Measurements from ENCODE around the gene RIPOR2.
A peak's percentile ranks its signal among the peaks of the same experiment; 100 is the strongest.
"Not testable (repeated sequence)": the region's sequence is repeated elsewhere in the genome, so short reads cannot be mapped to it uniquely, and the experiment has no call there.

RIPOR2 gene

DNA sequence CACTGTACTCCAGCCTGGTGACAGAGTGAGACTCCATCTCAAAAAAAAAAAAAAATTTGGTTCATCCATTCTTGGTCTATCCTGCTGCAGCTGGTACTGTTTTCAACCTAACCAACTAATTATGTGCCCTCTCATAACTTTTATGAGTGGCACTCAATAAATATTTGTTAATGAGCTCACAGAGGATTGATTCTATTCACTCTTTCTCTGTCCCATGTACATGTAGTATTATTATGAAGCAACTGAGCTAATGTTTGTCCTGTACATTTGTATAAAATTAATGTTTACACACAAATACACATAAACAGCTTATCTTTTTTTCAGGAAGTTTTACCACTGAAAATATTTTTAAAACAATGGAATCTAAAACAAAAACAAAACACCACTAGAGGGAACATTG lies 10.1 kb downstream of the RIPOR2 start:
- DNase-seq = no peak

DNA sequence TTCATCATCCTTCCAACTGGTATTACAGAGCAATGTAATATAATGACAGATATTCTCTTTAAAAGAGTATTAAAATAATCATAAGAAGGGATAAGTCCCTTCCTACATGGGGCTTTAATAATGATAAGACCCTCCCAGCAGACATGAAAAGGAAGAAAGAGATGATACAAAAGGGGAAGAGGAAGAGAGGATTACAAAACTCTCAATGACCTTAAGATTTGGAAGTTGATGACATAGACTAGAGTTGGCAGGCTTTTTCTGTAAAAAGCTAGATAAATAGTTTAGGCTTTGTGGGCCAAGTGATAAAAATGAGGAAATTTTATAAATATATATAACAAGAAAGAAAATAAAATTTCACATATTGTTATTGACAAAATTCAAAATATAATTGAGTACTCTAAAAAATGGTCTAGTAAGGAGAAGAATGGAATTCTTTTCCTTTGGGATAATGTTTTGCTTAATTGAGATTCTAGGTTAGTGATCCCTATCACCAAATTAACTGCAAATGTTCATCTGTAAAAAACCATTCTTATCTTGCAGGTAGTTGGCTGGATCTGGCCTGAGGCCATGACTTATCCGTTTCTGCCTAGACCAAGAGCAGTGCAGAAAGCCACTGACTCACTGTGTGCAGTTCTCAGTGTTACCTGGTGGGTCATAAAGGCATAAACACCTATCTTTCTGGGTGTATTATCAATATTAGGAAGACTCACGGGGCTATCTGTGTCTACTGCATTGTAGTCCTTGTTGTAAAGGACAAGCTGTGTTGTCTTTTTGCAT lies 11.0 kb downstream of the RIPOR2 start:
- DNase-seq = no peak

DNA sequence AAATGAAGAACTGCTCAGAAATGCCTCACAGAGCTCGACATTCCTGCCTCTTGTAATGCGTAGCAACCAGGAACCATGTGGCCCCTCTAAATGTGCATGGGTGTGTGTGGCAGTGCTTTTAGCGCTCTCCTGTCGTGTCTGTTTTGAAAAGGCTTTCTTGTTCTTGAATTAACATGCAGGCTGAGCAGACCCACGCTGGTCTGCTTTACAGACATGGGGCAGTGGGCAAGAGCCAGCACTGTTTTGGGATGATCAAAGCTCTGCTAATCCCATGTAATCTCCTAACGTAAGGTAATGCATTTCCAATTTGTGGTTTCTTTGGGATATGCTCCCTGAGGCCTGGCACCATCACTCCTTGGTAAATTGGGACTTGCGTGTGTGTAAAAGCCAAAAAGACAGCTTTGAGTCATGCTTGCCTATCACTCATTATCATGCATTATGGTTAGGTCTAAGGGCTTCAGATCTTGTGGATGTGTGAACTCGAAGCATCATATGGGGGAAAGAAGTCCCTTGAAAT lies 11.8 kb downstream of the RIPOR2 start:
- no peak for DNase-seq

DNA sequence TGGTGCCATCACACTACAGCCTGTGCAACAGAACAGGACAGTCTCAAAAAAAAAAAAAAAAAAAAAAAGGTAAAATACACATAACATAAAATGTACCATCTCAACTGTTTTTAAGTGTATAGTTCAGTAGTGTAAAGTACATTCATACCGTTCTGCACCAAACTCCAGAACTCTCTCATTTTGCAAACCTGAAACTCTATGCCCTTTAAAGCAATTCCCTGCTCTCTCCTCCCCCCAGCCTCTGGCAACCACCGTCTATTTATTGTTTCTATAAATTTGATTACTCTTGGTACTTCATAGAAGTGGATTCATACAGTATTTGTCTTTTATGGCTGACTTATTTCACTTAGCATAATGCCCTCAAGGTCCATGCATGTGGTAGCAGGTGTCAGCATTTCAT lies 12.9 kb downstream of the RIPOR2 start:
- no peak for DNase-seq

DNA sequence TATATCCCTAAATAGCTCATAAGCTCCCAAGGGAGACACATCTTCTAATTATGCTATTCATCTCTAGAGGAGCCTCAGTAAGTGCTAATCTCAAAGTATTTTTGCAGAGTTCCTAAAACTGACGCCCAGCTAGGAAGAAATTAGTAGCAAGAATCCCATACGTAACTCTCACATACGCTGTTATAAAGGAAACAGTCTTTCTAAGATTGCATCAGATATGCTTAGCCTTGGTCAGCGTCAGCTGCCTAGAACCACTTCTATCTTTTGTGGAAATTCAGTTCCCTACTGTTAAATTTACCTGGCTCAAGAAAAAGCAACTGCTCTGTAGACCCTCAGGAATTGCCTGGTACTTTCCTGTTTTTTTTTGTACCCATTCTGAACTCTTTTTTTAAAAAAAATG lies 13.6 kb downstream of the RIPOR2 start:
- no peak for DNase-seq

DNA sequence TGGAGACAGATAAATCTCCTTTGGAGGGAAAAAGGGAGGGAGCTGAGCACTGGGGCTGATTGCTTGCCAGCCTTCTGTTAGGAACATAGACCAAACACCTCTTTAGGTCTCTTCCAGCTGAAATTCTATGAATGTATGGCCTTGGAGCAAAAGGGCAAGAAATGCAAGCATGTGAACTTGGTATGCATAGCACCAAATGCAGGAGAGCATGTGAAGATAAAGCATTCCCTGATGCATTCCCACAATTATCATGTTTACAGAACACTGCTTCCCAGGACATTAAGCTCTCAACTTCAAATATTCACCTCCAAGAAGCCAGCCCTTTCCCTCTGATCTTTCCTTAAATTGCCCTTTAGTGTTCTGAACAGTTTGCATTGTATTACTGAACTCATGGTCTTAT lies 15.6 kb downstream of the RIPOR2 start:
- no peak for DNase-seq

DNA sequence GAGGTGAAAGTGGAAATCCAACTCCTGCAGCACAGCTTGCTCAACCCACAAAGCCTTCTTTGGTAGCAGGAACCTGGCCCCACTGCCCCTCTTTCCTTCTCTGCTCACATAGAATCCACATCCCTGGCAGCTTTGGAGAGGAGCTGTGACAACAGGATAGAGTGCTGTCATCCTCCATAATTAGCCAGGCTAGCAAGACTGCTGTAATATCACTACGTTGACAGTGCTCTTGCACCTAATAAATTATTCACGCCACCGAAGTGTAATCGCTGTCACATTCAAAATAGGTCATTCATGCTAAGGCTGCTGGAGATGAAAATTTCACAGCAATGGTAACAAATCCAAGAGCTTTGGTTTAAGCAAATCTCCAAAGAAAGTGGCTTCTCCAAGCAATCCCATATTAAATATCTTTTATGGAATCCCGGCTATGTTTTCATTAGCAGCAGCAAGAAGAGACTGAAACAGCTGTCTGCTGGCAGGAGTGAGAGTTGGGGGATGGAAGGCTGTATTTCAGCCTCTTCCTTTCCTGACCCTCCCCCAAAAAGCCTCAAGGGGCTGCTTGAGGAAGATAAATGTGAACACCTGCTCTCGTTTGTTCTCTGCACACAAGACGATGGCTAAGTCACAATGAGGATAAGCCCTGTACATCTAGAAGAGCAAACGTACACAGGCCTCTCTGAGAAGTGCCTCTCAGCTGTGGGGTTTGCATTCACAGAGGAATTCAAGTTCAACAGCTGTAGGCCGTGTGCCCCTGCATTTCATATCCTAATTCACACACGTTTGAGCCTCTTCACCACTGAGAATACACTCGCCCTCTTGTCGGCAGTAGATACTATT lies 16.5 kb downstream of the RIPOR2 start:
- no peak for DNase-seq

DNA sequence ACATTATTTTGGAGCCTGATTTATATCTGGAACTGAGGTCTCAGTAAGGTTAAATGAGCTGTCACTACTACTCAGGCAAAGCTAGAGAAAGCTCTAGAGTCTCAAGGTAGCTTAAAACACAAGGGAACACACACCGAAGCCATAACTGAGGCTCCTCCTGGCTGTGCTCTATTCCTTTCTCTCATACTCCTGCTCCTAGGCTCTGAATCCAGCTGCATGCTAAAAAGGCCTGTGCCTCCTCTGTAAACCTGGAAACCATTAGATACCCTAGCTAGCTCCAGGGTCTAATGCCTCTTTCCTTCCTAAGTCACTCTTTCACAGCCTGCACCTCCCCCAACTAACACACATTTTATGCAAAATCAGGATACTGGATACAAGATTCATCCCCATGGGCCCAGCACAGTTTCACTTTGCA lies 17.1 kb downstream of the RIPOR2 start:
- no peak for DNase-seq

DNA sequence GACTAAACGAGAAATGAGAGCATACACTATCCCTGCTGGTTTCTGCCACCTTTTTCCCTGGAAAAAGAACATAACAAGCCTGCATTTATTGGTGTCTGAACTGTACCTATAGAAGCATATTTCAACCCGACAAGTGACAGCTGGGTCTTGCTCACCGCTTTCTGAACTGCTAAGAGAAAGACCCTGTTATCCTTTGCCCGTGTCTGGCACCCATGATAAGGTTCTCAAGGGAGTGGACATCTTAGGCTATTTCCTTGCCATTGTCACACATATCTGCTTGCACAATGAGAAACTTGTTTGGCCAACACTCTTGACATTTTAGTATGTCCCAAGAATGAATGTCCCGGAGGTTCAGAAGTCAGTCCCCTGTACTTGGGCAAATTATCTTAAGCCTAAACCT lies 19.3 kb downstream of the RIPOR2 start:
- DNase-seq = no peak

DNA sequence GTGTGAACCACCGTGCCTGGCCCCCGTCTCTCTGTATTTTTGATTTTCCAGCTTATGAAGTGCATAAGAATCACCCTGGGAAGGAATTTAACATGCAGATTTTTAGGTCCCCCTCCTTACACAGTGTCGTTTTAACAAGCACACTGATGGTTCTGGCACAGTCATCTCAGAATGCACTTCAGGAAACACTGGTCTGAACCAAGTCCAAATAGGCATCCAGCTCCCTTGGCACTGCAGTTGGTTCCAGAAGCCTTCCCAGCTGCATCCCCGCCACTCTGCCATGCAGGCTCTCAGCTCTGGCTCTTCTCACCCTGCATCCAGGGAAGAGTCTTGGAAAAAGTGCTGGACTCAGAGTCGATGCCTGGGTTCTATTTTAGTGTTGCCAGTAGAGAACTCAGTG lies 20.1 kb downstream of the RIPOR2 start:
- DNase-seq = no peak

DNA sequence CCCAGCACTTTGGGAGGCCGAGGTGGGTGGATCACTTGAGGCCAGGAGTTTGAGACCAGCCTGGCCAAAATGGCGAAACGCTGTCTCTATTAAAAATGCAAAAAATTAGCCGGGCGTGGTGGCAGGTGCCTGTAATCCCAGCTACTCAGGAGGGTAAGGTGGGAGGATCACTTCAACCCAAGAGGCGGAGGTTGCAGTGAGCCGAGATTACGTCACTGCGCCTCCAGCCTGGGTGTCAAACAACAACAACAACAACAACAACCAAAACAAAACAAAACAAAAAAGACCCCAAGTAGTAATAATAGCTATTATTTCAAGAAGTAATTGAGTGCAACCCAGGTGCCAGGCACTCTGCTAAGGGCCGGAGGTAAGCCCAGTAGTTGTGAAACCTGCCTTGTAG lies 21.7 kb downstream of the RIPOR2 start:
- not testable (repeated sequence) for DNase-seq

DNA sequence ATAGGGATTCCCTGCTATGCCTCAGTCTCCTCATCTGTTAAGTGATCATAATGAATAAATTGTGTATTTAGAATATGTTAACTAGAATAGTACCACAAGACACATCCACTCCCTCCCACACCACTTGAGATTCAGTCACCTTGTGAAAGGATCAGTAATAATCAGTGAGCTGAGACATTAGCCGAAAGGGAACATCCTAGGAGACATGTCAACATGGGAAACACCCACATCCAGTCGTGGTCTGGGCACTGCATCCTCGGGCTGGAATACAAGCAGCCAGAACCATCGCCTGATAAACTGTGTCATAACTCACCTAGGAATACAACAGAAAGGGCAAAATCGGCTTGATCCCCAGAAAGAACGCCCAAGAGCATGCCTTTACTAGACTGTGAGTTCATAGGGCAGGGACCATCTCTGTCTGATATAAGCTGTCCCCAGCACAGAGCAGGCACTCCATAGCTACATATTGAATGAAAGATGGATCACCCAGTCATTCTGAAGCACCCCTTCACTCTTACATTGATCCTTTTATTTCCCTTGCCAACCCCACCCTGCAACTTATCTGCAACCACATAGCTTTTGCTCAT lies 23.9 kb downstream of the RIPOR2 start:
- no peak for DNase-seq

DNA sequence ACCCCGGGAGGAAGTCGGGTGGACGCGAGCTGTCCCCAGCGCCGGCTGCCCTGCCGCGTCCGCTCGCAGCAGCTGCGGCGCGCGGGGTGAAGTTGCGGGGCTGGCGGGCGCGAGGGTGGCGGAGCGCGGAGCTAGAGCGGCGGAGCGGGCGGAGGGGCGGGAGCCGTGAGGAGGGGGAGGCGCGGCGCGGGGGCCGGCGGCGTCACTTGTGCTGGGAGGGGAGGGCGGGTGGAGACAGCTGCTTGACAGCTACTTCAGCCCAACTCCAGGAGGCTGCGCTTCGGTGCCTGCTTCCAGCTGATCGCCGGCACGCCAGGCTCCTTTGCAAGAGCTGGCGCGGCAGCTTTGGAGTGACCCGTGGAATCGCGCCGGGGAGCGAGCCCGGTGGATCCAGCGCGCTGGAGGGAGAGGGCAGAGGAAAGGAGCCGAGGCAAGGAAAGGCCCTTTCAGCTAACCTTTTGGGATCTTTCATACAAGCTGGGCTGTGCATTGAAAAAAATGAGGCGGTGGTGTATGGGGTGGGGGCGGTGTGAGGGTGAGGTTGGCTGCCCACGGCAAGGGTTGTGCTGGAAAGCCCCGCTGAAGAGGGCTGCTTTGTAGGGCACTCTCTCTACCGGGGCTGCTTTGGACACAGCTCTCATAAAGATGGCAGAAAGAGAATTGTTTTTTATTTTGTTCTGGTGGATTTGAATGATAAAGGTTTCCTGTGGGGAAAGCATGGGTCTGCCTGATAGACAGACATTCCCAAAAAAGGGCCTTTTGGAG lies 24.6 kb downstream of the RIPOR2 start:
- DNase-seq = peak; percentile 21

DNA sequence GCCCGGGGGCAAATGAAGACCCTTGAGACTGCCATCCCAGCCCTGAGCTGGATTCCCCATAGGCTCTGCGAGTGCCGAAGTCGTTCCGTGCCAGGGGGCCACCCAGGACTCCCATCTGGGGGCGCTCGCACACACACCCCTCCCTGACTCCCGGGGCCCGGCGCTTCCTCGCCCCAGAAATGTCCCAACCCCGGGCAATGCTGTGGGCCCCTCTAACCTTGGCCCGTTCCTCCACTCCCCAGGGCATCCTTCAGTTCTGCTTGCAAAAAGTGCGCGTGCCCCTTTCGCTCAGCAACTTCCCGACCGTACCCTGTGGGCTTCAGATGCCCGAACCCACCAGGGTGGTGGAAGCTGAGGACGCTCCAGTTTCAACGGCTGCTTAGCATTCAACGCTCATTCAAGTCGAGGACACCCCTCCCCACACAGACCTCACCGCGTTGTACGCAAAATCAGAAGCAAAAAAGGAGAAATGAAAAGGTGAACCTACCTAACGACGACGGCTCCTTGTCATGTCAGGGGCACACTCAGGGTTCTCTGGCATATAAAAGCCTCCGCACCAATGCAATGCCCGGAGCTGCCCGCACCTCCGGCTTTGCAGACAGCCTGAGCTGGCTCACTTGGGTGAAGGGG lies 25.3 kb downstream of the RIPOR2 start:
- DNase-seq = no peak

DNA sequence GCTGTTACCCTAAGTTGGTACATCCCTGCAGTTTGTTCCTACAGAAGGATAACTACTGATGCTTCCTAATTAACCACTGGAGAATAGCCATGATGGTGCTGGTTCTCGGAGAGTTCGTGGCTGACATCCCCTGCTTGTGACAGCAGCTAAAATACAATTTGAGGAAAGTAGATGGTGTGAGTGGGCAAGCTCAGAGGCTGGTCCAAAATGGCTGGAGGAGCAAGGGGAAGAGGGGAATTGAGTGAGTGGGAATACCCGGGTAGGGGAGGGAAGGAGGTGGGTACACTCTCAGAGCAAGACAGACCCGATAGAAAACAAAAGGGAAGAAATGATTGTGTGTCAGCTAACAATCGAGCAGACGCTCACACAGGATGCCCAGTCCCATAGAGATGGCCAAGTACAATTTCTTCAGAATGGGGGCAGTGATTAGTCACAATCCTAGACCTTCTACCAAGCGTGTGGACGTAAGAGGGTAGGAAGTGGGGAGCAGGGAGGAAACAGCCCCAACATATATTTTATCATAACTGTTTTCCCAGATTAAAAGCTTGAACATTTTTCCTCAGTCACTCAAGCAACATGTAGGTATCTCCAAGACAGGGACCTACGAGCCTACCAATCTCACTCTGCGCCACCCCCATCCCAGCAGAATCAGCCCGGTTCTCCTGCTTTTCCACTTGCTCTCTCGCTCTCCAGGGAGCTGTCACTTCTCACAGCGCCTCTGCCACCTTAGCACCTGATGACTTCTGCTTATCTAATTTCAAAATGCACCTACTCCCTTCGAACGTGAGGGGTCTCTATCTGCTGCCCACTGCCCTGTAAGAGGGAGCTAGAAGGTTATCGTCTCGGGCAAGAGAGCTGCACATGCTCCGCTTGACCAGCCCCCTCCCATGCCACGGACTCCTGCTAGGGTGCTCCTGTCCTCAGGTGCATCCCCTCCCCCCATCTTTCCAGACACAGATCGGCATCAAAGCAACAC lies 26.2 kb downstream of the RIPOR2 start:
- DNase-seq = no peak

DNA sequence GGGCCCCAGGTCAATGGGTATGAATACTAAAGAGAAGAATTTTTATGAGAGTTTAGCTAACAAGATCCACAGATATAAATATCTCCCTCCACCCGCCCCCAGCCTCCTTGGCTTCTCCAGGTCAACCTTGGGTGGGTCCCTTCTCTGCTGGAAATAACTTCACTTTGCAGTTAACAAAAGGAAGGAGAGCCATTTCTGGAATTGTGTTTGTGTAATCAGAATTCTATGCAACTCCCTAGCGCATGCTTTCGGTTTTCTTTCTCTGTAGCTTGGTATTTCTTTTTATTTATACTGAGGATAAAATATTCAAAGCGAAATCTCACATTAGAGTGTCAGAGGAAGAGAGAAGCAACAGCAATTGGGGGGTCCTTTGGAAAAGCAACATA lies 27.1 kb downstream of the RIPOR2 start:
- no peak for DNase-seq

DNA sequence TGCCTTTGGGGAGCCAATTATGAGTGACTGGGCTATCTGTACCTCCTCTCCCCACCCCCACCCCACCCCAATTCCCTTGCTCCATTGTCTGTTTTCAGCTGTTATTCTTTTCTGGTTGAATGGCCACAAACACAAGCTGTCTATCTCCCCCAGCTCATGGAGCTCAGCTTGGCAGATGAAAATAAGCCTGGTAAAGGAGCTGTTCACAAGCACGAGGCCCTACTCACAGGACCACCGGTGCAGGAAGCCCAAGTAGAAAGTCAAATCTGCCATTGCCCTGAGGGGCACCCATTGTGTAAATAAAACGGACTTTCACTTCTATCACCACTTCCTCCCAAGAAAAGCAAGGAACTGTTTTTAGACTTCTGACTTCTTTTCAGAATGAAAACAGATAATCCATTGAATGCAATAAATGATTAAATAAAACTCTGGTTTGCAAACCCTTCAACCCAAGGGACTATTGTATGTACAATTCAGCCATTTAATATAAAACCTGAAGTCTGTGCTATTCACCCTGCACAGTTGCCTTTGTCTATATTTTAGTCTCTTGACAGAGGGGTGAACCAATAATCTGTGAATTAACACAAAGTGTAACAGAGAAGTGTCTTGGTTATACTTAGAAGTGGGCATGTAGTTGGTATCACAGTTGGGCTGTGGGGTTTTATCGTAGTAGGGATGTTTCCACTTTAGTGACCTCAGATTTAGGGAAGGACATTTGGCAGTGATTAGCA lies 27.7 kb downstream of the RIPOR2 start:
- no peak for DNase-seq

DNA sequence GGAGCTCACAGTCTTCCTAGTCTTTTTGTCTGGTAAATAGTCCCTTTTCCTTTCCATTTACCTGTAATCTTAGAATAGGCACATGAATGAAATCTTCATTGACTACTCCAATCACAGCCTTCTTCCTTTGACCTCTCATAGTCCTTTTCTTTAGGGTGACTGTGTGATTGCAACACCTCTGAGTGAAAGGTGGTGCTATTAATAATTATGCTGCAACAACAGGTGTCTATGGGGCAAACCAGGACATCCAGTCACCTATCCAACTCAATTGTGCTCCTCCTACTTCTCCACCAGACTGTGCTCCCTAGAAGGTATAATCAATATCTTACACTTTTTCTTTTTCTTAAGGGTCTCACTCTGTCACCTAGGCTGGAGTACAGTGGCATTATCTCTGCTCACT lies 29.4 kb downstream of the RIPOR2 start:
- DNase-seq = no peak

DNA sequence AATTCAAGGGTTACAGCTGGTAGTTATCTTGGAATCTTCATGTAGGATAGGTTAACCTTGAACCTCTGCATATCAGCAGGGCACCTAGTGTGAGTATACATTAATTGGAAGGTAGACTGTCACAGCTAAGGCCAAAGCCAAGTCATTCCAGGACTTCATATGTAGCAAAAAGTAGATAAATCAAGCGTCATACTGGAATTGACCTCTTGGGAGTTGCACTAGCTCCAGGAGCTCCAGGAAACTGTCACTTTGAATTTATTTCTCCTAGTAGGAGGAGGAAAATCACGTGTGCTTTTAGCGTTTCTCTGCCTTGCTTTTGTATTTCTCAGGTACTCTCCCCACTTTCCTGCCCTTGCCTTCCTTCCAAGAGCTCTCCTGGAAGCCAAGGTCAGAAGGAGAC lies 30.3 kb downstream of the RIPOR2 start:
- no peak for DNase-seq

DNA sequence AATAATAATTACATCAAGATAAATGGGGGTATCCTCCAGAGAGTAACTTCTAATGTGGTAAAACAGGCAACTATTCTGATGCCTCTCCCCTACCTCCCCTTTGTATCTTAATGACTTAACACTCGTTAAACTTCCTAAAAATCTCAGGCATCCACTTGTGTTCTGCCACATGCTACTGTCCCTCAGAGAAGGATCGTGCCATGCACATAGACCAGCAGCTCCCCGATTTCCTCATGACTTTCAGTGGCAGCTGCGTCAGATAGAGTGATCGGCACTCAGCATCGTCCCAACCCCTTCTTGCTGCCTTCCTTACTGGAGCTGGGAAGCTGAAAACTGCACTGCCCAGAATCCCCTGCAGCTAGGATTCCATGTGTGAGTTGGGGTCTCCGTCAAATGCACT lies 32.1 kb downstream of the RIPOR2 start:
- DNase-seq = no peak

DNA sequence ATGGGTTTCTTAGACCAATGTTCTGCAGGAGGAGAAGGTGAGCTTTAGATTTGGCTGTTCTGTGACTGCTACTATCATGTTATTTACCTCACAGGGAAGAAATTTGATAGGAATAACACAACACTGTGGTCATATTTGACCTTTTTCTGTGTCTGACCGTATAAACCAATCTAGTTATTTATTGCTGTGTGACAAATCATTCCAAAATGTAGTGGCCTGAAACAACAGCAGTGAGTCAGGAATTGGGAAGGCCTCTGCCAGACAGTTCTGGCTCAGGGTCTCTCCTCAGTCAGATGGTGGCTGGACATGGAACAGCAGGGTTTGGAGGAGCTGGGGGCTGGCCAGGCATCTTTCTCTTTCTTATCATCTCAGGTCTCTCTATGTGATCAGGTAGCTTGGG lies 33.0 kb downstream of the RIPOR2 start:
- DNase-seq = peak; percentile 29
